GM12873 (cell line): ENCODE results near the gene UCK2.
A peak's percentile ranks its signal among the peaks of the same experiment; 100 is the strongest.

Experiments
- TF ChIP-seq, protein P1 (sequence below): IDR thresholded peaks from 2 replicates; pipeline ENCODE4 v1.5.1; 2012; ENCODE audit warnings: low read depth, mild to moderate bottlenecking, moderate library complexity, low read length, control low read depth; ENCODE audit not compliant: insufficient read depth; ENCODE audit errors: missing control alignments

The UCK2 gene

GRCh38 chr1:165907256-165907857 lies 79.9 kb downstream of the UCK2 start:
- TF ChIP-seq, protein P1, sequence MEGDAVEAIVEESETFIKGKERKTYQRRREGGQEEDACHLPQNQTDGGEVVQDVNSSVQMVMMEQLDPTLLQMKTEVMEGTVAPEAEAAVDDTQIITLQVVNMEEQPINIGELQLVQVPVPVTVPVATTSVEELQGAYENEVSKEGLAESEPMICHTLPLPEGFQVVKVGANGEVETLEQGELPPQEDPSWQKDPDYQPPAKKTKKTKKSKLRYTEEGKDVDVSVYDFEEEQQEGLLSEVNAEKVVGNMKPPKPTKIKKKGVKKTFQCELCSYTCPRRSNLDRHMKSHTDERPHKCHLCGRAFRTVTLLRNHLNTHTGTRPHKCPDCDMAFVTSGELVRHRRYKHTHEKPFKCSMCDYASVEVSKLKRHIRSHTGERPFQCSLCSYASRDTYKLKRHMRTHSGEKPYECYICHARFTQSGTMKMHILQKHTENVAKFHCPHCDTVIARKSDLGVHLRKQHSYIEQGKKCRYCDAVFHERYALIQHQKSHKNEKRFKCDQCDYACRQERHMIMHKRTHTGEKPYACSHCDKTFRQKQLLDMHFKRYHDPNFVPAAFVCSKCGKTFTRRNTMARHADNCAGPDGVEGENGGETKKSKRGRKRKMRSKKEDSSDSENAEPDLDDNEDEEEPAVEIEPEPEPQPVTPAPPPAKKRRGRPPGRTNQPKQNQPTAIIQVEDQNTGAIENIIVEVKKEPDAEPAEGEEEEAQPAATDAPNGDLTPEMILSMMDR = no peak

DNA sequence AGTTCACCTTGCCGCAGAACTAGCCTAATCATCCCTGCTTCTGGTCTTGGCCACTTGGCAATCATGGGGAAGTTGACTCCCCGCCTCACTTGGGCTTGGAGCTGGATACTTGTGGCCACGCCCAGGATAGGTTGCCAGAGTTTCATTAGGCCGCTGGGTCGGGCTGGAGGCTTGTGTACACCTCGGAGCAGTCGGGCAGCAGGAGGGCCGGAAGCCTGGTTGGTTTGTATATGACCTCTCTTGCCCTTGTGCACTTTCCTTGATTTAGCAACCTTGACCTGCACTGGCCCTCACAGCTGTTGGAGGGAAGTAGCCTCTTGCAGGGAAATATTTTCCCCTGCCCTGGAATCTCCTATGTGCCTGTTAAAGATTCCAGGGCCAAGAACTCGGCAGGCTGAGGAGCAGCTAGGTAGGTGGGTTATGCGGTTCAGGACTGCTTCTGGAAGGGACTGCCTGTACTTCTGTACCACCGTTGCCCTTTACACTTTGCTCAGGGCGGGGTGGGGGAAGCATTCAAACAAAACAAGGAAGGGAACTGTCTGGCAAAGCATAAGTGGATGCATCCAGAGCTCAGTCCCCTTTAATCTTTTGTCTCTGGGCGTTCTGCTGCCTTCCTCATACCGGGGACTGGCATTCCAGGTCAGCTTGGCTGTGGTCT lies 83.5 kb downstream of the UCK2 start:
- TF ChIP-seq, protein P1 = no peak

DNA sequence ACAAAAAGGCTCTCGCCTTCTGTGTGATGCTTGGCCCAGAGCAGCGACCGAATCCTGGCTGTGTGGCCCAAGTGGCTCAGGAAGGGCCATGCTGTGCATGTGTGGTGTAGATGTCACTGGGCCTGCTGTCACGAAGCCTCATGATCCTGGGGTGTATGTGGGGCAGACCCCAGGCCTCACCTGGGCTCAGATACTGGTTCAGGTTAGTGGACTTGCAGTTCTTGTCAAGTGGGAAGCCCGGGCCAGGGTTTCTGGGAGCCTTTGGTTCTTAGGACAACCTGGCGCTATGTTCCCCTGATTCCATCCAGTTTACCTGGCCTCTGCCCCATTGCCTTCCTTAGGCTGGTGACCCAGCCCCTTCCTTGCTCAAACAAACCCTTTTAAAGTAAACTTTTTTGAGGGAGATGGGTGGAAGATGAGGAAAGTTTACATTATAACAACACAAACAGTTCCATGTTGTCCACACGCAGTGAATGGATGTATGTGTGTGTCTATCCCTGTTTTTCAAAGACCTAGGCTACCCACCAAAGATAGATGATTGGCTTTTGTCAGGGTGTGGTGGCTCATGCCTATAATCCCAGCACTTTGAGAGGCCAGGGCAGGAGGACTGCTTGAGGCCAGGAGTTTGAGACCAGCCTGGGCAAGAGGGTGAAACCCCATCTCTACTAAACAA lies 84.3 kb downstream of the UCK2 start:
- TF ChIP-seq, protein P1 = no peak

- TF ChIP-seq, protein P1 = no peak
Measured at GRCh38 chr1:165912638-165913037, 85.2 kb downstream of the UCK2 start.

DNA sequence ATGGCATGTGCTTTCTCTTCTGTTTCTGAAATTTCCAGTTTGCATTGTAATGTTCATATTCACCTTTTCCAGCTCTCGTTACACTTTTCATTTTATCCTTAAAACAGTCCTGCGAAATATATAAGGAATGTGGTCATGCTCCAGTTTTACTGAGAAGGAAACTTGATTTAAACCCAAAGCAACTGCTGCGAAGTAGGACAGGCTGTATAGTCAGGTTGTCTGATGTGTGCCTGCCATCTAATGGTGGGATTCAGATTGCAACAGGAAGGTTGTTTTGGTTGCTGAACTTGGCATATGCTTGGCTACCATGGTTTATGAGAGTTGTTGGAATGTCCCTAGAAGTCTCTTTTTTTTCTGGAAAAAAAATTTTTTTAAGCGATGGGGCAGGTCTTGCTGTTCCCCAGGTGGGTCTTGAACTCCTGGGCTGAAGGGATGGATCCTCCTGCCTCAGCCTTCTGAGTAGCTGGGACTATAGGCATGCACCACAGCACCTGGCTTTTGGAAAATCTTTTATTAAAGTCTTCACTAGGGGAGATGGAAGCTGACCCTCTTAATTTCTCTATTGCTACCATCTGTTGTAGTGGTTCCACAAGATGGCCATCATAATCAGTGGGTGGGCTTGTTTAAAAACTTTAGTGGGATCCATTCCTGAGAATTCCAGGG lies 86.9 kb downstream of the UCK2 start:
- TF ChIP-seq, protein P1 = peak; percentile 89

DNA sequence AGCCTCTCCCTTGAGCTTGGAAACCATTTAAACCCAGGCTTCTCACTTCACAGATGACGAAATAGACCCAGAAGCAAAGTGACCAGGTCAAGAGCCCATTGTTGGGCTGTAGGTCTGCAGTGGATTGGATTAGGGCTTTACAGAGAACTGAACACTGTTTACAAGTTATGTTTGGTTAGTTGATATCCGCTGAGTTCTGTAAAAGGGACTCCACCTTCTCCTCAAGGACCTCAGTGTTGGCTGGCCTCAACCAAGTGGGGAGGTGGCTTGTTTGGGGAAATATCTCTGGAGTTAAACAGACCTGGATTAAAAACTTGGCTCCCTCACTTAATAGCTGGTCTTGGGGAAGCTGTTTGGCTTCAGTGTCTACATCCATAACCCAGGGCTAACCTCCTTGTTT lies 88.1 kb downstream of the UCK2 start:
- TF ChIP-seq, protein P1 = no peak

DNA sequence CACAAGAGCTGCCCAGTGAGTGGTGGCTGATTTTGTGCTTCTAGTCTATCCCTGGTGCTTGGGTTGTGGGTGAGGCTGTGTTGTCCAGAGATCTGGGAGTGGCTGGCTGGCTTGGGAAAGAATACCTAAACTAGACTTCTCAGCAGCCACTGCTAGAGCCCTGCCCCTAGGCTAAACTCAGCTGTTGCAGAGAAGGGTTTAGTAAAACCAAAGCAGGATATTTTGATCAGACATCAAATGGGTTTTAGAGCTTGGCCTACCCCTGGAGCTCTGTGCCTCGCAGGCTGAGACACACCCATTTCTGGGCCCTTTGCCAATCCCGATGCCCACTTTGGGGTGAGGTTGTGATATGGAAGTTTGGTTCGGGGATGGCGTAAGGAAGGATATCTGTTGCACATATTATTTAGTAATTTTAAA lies 88.5 kb downstream of the UCK2 start:
- TF ChIP-seq, protein P1 = no peak
